GM13977 (cell line): ENCODE data around the gene PLEKHH2.
"Not testable (repeated sequence)": the region's sequence is repeated elsewhere in the genome, so short reads cannot be mapped to it uniquely, and the experiment has no call there.

ENCODE experiments used
- DNase-seq: peaks from one replicate; pipeline ENCODE4 v3.0.0; 2012; ENCODE audit warnings: low spot score
- CTCF ChIP-seq: IDR thresholded peaks from 2 replicates; pipeline ENCODE4 v1.5.1; 2012; ENCODE audit warnings: mild to moderate bottlenecking, control low read depth; ENCODE audit not compliant: insufficient read depth; ENCODE audit errors: extremely low read depth, missing control alignments
- in situ Hi-C: fragments of 300-500 bp; cut with MboI; formaldehyde crosslinking; loops from one replicate; pipeline ENCODE4 v1.12.0; 2022; ENCODE audit warnings: low sequenced_read_pairs, low pct_unique_long_range_greater_than_20kb, mixed read lengths, inconsistent platforms; ENCODE audit not compliant: unreplicated experiment

The PLEKHH2 gene

GRCh38 chr2:43637030-43637803 lies at the start of gene PLEKHH2:
Gene PLEKHH2 (plus strand): TSS chr2:43637260. CDS start chr2:43644674, 7,414 bp downstream.
- peak; percentile 95 for DNase-seq
- in situ Hi-C loops: no loop called here
- no peak for TF ChIP-seq CTCF

GRCh38 chr2:43592443-43592842 lies 44.6 kb upstream of the PLEKHH2 start:
- in situ Hi-C loops: no loop called here
- no peak for TF ChIP-seq CTCF
- no peak for DNase-seq

GRCh38 chr2:43593254-43593653 lies 43.8 kb upstream of the PLEKHH2 start:
- TF ChIP-seq CTCF: no peak
- in situ Hi-C loops: no loop called here
- DNase-seq: no peak

- in situ Hi-C loops: no loop called here
- TF ChIP-seq CTCF: no peak
- DNase-seq: no peak
Measured at GRCh38 chr2:43594875-43595274, 42.2 kb upstream of the PLEKHH2 start.

GRCh38 chr2:43595603-43596412 lies 41.3 kb upstream of the PLEKHH2 start, which contains the start of gene THADA:
Gene THADA (minus strand): TSS chr2:43596038. CDS start chr2:43592392, 3,646 bp downstream.
- TF ChIP-seq CTCF: no peak
- peak; percentile 93 for DNase-seq
- in situ Hi-C loops: no loop called here

GRCh38 chr2:43600596-43600995 lies 36.5 kb upstream of the PLEKHH2 start:
- in situ Hi-C loops, DNase-seq: not testable (repeated sequence)

- DNase-seq: no peak
- in situ Hi-C loops: no loop called here
- peak; percentile 12 for TF ChIP-seq CTCF
Measured at GRCh38 chr2:43604674-43605073, 32.4 kb upstream of the PLEKHH2 start.
